Muscle layer of colon (tissue), 2 donors: ENCODE data around the gene CTDP1.
"Not testable (repeated sequence)": the region's sequence is repeated elsewhere in the genome, so short reads cannot be mapped to it uniquely, and the experiment has no call there.

Experiments
- H3K27ac ChIP-seq: one replicate; pipeline ENCODE4 v1.7.0; 2013; ENCODE audit warnings: low read depth, mild to moderate bottlenecking, low read length, moderate library complexity
- H3K27me3 ChIP-seq, 2 donors: one replicate each; pipeline ENCODE4 v1.7.0; 2013; ENCODE audit warnings: low read length in 2 of 2, mild to moderate bottlenecking in 2 of 2; ENCODE audit not compliant: insufficient read depth in 2 of 2, control insufficient read depth in 1 of 2
- H3K36me3 ChIP-seq: one replicate; pipeline ENCODE4 v1.7.0; 2013; ENCODE audit warnings: mild to moderate bottlenecking, low read length; ENCODE audit not compliant: insufficient read depth
- H3K4me1 ChIP-seq: one replicate; pipeline ENCODE4 v1.7.0; 2013; ENCODE audit warnings: mild to moderate bottlenecking, low read length; ENCODE audit not compliant: insufficient read depth
- H3K4me3 ChIP-seq, 2 donors: one replicate each; pipeline ENCODE4 v1.7.0; 2013; ENCODE audit warnings: low read length in 2 of 2, low read depth in 1 of 2, mild to moderate bottlenecking in 1 of 2, moderate library complexity in 1 of 2
- H3K9ac ChIP-seq: one replicate; pipeline ENCODE4 v1.7.0; 2013; ENCODE audit warnings: low read length
- H3K9me3 ChIP-seq: one replicate; pipeline ENCODE4 v1.7.0; 2013; ENCODE audit warnings: mild to moderate bottlenecking, low read length
- donor health status: abdominal sarcoma.
- donor health status: Adenocarcinoma of cecum.

The CTDP1 gene

GRCh38 chr18:79739440-79739778 lies 59.8 kb downstream of the CTDP1 start:
- H3K27me3 ChIP-seq: no peaks in the 10 kb centered on the region
- H3K4me1 ChIP-seq: no peaks in the 10 kb centered on the region
- H3K9me3 ChIP-seq: no peaks in the 10 kb centered on the region
- H3K4me3 ChIP-seq: no peak overlapping the region
- H3K27ac ChIP-seq: no peak overlapping the region
- no peak overlapping the region for H3K9ac ChIP-seq
- peaks cover 9% of the 10 kb centered on the region for H3K36me3 ChIP-seq

- not testable (repeated sequence) for H3K9me3 ChIP-seq, H3K4me1 ChIP-seq, H3K27ac ChIP-seq, H3K27me3 ChIP-seq, H3K4me3 ChIP-seq, H3K9ac ChIP-seq, H3K36me3 ChIP-seq
These were observed 60.4 kb downstream of the CTDP1 start for GRCh38 chr18:79740047-79740446.

GRCh38 chr18:79740521-79741361 lies 61.1 kb downstream of the CTDP1 start:
- Histone ChIP-seq H3K9me3 (no peaks in the 10 kb centered on the region), H3K4me3 (no peak overlapping the region), H3K27ac (no peak overlapping the region), H3K4me1 (no peaks in the 10 kb centered on the region), H3K36me3 (peaks cover 9% of the 10 kb centered on the region), H3K27me3 (no peaks in the 10 kb centered on the region), H3K9ac (no peak overlapping the region)

- H3K36me3 ChIP-seq: peaks cover 9% of the 10 kb centered on the region
- no peaks in the 10 kb centered on the region for H3K9me3 ChIP-seq
- no peak overlapping the region for H3K4me3 ChIP-seq
- H3K27me3 ChIP-seq: no peaks in the 10 kb centered on the region
- H3K27ac ChIP-seq: no peak overlapping the region
- H3K9ac ChIP-seq: no peak overlapping the region
- no peaks in the 10 kb centered on the region for H3K4me1 ChIP-seq
These were observed 61.7 kb downstream of the CTDP1 start for GRCh38 chr18:79741362-79741700.

GRCh38 chr18:79742076-79742475 lies 62.5 kb downstream of the CTDP1 start:
- no peaks in the 10 kb centered on the region for H3K4me1 ChIP-seq
- H3K36me3 ChIP-seq: peaks cover 3% of the 10 kb centered on the region

GRCh38 chr18:79744625-79745024 lies 65.0 kb downstream of the CTDP1 start:
- H3K36me3 ChIP-seq: no peaks in the 10 kb centered on the region
- H3K27me3 ChIP-seq: no peaks in the 10 kb centered on the region
- H3K4me3 ChIP-seq: no peak overlapping the region
- H3K9ac ChIP-seq: no peak overlapping the region
- no peaks in the 10 kb centered on the region for H3K4me1 ChIP-seq
- H3K27ac ChIP-seq: no peak overlapping the region
- no peaks in the 10 kb centered on the region for H3K9me3 ChIP-seq

More at GRCh38 chr18:79742076-79742475, 62.5 kb downstream of the CTDP1 start:
- H3K4me3 ChIP-seq: no peak overlapping the region
- H3K9ac ChIP-seq: no peak overlapping the region
- H3K9me3 ChIP-seq: no peaks in the 10 kb centered on the region
- no peaks in the 10 kb centered on the region for H3K27me3 ChIP-seq
- no peak overlapping the region for H3K27ac ChIP-seq

GRCh38 chr18:79746730-79747129 lies 67.1 kb downstream of the CTDP1 start:
- Histone ChIP-seq H3K4me1 (no peaks in the 10 kb centered on the region), H3K36me3 (no peaks in the 10 kb centered on the region), H3K9ac (no peak overlapping the region), H3K27ac (no peak overlapping the region), H3K4me3 (no peak overlapping the region), H3K27me3 (no peaks in the 10 kb centered on the region), H3K9me3 (no peaks in the 10 kb centered on the region)

GRCh38 chr18:79747156-79747845 lies 67.7 kb downstream of the CTDP1 start:
- Histone ChIP-seq H3K9ac (no peak overlapping the region), H3K9me3 (no peaks in the 10 kb centered on the region), H3K36me3 (no peaks in the 10 kb centered on the region), H3K27ac (no peak overlapping the region), H3K27me3 (no peaks in the 10 kb centered on the region), H3K4me1 (no peaks in the 10 kb centered on the region), H3K4me3 (no peak overlapping the region)

GRCh38 chr18:79748321-79749180 lies 68.9 kb downstream of the CTDP1 start:
- Histone ChIP-seq H3K4me3 (no peak overlapping the region), H3K27ac (no peak overlapping the region), H3K4me1 (no peaks in the 10 kb centered on the region), H3K9me3 (no peaks in the 10 kb centered on the region), H3K9ac (no peak overlapping the region), H3K36me3 (no peaks in the 10 kb centered on the region), H3K27me3 (no peaks in the 10 kb centered on the region)

GRCh38 chr18:79749251-79750191 lies 69.9 kb downstream of the CTDP1 start:
- no peak overlapping the region for H3K4me3 ChIP-seq
- H3K9ac ChIP-seq: no peak overlapping the region
- H3K36me3 ChIP-seq: peaks cover 9% of the 10 kb centered on the region
- H3K27me3 ChIP-seq: no peaks in the 10 kb centered on the region
- H3K9me3 ChIP-seq: no peaks in the 10 kb centered on the region
- H3K4me1 ChIP-seq: no peaks in the 10 kb centered on the region
- H3K27ac ChIP-seq: no peak overlapping the region
